Ovary (tissue), 3 donors: ENCODE measurements around the gene GPAM.

Source experiments
- CTCF ChIP-seq, 3 donors: fragments of 450-650 bp in 2 of 3; fragments of 200-600 bp in 1 of 3; IDR thresholded peaks; one replicate each; pipeline versions ENCODE4 v1.5.1 to v1.8.0; 2016 to 2022; ENCODE audit warnings: antibody characterized with exemption in 3 of 3, mild to moderate bottlenecking in 1 of 3
- EP300 ChIP-seq: sonication (generic); formaldehyde crosslinking; IDR thresholded peaks from one replicate; pipeline ENCODE4 v1.6.1; 2017; ENCODE audit warnings: antibody characterized with exemption
- POLR2A ChIP-seq: fragments of 450-650 bp; IDR thresholded peaks from one replicate; pipeline ENCODE4 v1.6.1; 2017; ENCODE audit warnings: antibody characterized with exemption, mild to moderate bottlenecking, moderate library complexity
- donor health status: DM: no; HTN: no; CAD: no.

GRCh38 chr10:112191791-112192190 lies 8.2 kb upstream of the GPAM start:
- no peak for TF ChIP-seq CTCF (IDR thresholded peaks at IDR 0.05)
- TF ChIP-seq EP300 = no peak
- TF ChIP-seq POLR2A = no peak
